Measurements from ENCODE around the gene FHIT. TPM values are rescaled to one million over a fixed set of nuclear protein-coding genes. Genes with fewer than 3 reads are reported as not detected.

Gene FHIT
- total RNA-seq, 4 donors from 2014 or later = 3.5 to 17.0 (median 16.7) TPM

DNA sequence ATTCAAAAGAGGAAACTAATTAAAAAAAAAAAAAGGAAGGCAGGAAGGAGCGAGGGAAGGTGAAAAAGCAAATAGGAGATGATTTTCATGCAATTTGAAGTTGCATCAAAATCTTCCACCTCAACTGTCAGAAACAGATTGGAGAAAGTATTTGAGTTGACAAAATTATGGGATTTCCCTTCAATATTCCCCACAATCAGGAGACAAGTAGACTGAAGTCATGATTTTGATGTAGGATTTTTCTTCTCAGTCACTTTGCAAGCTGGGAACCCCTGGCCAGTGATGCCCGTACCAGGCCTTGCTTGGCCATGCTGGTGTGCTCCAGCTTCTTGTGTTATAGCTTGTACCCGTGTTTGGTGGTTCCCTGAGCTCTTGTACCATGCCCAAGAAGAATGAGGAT is 1347.0 kb downstream of the FHIT start:
- no peak overlapping the region for H3K27ac ChIP-seq
- TF ChIP-seq POLR2A (IDR thresholded peaks at IDR 0.05) = no peak
- TF ChIP-seq CTCF (IDR thresholded peaks at IDR 0.05) = no peak
- H3K36me3 ChIP-seq = no peaks in the 10 kb centered on the region
- H3K9me3 ChIP-seq = no peaks in the 10 kb centered on the region
- H3K4me1 ChIP-seq = no peaks in the 10 kb centered on the region
- no peak for DNase-seq
- no peaks in the 10 kb centered on the region for H3K27me3 ChIP-seq
- H3K4me3 ChIP-seq = no peak overlapping the region

- TF ChIP-seq POLR2A (IDR thresholded peaks at IDR 0.05) (no peak), CTCF (IDR thresholded peaks at IDR 0.05) (no peak)
- H3K36me3 ChIP-seq = no peaks in the 10 kb centered on the region
- H3K9me3 ChIP-seq = no peaks in the 10 kb centered on the region
- H3K4me1 ChIP-seq = no peaks in the 10 kb centered on the region
- no peaks in the 10 kb centered on the region for H3K27me3 ChIP-seq
- H3K4me3 ChIP-seq = no peak overlapping the region
- no peak overlapping the region for H3K27ac ChIP-seq
- DNase-seq = no peak
Measured at GRCh38 chr3:59899061-59899460, 1352.2 kb downstream of the FHIT start.

GRCh38 chr3:59895972-59896371 is 1355.3 kb downstream of the FHIT start:
- H3K4me3 ChIP-seq = no peak overlapping the region
- no peaks in the 10 kb centered on the region for H3K9me3 ChIP-seq
- TF ChIP-seq POLR2A (IDR thresholded peaks at IDR 0.05) = no peak
- no peak for TF ChIP-seq CTCF (IDR thresholded peaks at IDR 0.05)
- no peaks in the 10 kb centered on the region for H3K36me3 ChIP-seq
- H3K27me3 ChIP-seq = no peaks in the 10 kb centered on the region
- H3K27ac ChIP-seq = no peak overlapping the region
- DNase-seq = no peak
- no peaks in the 10 kb centered on the region for H3K4me1 ChIP-seq

DNA sequence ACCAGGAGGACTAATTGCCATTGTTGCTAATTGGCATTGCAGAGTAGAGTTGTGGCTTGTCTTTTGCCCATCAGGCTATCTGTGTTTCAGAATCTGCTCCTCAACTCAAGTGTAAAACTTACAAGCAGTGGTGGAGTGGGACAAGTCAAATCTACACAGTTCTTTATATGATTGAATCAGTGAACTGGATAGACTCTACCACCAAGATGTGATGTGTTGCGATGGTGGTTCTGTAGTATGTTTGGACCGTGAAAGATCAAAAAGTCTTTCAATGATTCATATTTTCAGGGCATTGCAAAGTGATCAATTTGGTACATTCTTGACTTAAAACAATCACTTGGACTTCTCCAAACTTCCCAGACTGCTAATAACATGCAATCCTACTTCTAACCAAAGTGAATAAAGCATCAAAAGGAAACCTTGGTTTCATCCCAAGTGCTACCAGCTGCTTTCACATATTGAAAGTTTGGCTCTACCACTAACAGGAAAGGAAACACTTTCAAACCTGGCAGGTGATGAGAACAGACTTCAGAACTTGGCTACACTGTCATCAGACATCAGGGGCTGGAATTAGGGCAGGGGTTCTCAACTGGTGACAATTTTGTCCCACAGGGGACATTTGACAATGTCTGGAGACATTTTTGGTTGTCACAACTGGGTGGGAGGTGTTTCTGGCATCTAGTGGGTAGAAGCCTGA is 1356.7 kb downstream of the FHIT start:
- DNase-seq = no peak
- Histone ChIP-seq H3K36me3 (no peaks in the 10 kb centered on the region), H3K27ac (no peak overlapping the region), H3K4me1 (no peaks in the 10 kb centered on the region), H3K9me3 (no peaks in the 10 kb centered on the region), H3K27me3 (no peaks in the 10 kb centered on the region), H3K4me3 (no peak overlapping the region)
- TF ChIP-seq CTCF (IDR thresholded peaks at IDR 0.05) (no peak), POLR2A (IDR thresholded peaks at IDR 0.05) (no peak)

- H3K27ac ChIP-seq = no peak overlapping the region
- no peak overlapping the region for H3K4me3 ChIP-seq
- no peaks in the 10 kb centered on the region for H3K9me3 ChIP-seq
- no peaks in the 10 kb centered on the region for H3K4me1 ChIP-seq
- DNase-seq = no peak
- H3K27me3 ChIP-seq = no peaks in the 10 kb centered on the region
- H3K36me3 ChIP-seq = no peaks in the 10 kb centered on the region
- no peak for TF ChIP-seq CTCF (IDR thresholded peaks at IDR 0.05)
- TF ChIP-seq POLR2A (IDR thresholded peaks at IDR 0.05) = no peak
Measured at GRCh38 chr3:59890639-59891038, 1360.6 kb downstream of the FHIT start.

- TF ChIP-seq POLR2A (IDR thresholded peaks at IDR 0.05) = no peak
- TF ChIP-seq CTCF (IDR thresholded peaks at IDR 0.05) = no peak
- H3K27me3 ChIP-seq = no peaks in the 10 kb centered on the region
- H3K4me3 ChIP-seq = no peak overlapping the region
- DNase-seq = no peak
- no peak overlapping the region for H3K27ac ChIP-seq
- H3K9me3 ChIP-seq = no peaks in the 10 kb centered on the region
- H3K4me1 ChIP-seq = no peaks in the 10 kb centered on the region
- no peaks in the 10 kb centered on the region for H3K36me3 ChIP-seq
Measured at GRCh38 chr3:59886790-59887189, 1364.5 kb downstream of the FHIT start.

Data from Peyer's patch (tissue), 4 donors.